Stimulated activated naive CD8-positive, alpha-beta T cell treated with anti-CD3 and anti-CD28 coated beads, Interleukin-15, amount 100 ng/mL, for 72 hours (primary cell): ENCODE data around the gene GPR35.
A peak's percentile ranks its signal among the peaks of the same experiment; 100 is the strongest.

Experiments used
- ATAC-seq: fragments of 150-1000 bp; cut with Tn5 transposase; 2 replicates; pipeline ENCODE4 v1.10.0; 2021; ENCODE audit warnings: mild to moderate bottlenecking, moderate library complexity
- DNase-seq, 2 donors: peaks; one replicate each; pipeline ENCODE4 v3.0.0; 2021 to 2022
- H3K27ac Mint-ChIP-seq, 2 donors: one replicate each; pipeline ENCODE4 v1.8.0; 2022; ENCODE audit warnings: mild to moderate bottlenecking in 2 of 2, mixed read lengths in 2 of 2, moderate library complexity in 2 of 2
- H3K27me3 Mint-ChIP-seq: one replicate; pipeline ENCODE4 v1.8.0; 2022; ENCODE audit warnings: mixed read lengths
- H3K4me1 Mint-ChIP-seq: one replicate; pipeline ENCODE4 v1.8.0; 2022; ENCODE audit warnings: mild to moderate bottlenecking, mixed read lengths
- H3K4me3 Mint-ChIP-seq, 2 donors: one replicate each; pipeline ENCODE4 v1.8.0; 2022; ENCODE audit warnings: mild to moderate bottlenecking in 2 of 2, mixed read lengths in 2 of 2, moderate library complexity in 1 of 2
- H3K9me3 Mint-ChIP-seq, 2 donors: one replicate each; pipeline ENCODE4 v1.8.0; 2022; ENCODE audit warnings: mixed read lengths in 2 of 2

GPR35 gene

GRCh38 chr2:240635998-240636547, 10.8 kb downstream of the GPR35 start:
- Mint-ChIP-seq H3K9me3 (peaks cover 13 to 40% of the 10 kb centered on the region in 2 donors), H3K27ac (no peak overlapping the region)

GRCh38 chr2:240636563-240637115, 11.4 kb downstream of the GPR35 start:
- H3K4me1 Mint-ChIP-seq = peaks cover 5% of the 10 kb centered on the region
- peak; percentile 6 for ATAC-seq

More at GRCh38 chr2:240635998-240636547, 10.8 kb downstream of the GPR35 start:
- no peak for DNase-seq
- ATAC-seq = peak; percentile 26
- no peak overlapping the region for H3K4me3 Mint-ChIP-seq
- H3K4me1 Mint-ChIP-seq = peaks cover 4% of the 10 kb centered on the region
- H3K27me3 Mint-ChIP-seq = no peaks in the 10 kb centered on the region

GRCh38 chr2:240637116-240637900, 12.0 kb downstream of the GPR35 start:
- Mint-ChIP-seq H3K27ac (no peak overlapping the region), H3K4me1 (peaks cover 5% of the 10 kb centered on the region), H3K4me3 (no peak overlapping the region), H3K27me3 (no peaks in the 10 kb centered on the region), H3K9me3 (peaks cover 13 to 32% of the 10 kb centered on the region in 2 donors)
- DNase-seq (no peak), ATAC-seq (peak; percentile 3)

More at GRCh38 chr2:240636563-240637115, 11.4 kb downstream of the GPR35 start:
- Mint-ChIP-seq H3K4me3 (no peak overlapping the region), H3K27ac (no peak overlapping the region), H3K27me3 (no peaks in the 10 kb centered on the region), H3K9me3 (peaks cover 13 to 38% of the 10 kb centered on the region in 2 donors)
- no peak for DNase-seq

GRCh38 chr2:240637901-240638345, 12.6 kb downstream of the GPR35 start:
- Mint-ChIP-seq H3K4me3 (no peak overlapping the region), H3K9me3 (peaks cover 8 to 26% of the 10 kb centered on the region in 2 donors), H3K27ac (no peak overlapping the region), H3K4me1 (peaks cover 5% of the 10 kb centered on the region), H3K27me3 (no peaks in the 10 kb centered on the region)
- DNase-seq = no peak
- ATAC-seq = no peak

GRCh38 chr2:240638512-240639160, 13.4 kb downstream of the GPR35 start:
- Mint-ChIP-seq H3K27me3 (no peaks in the 10 kb centered on the region), H3K4me3 (no peak overlapping the region), H3K4me1 (peaks cover 5% of the 10 kb centered on the region), H3K9me3 (peaks cover 1 to 19% of the 10 kb centered on the region in 2 donors), H3K27ac (peak overlapping the region in 1 of 2 donors; percentile 34)
- DNase-seq (no peak), ATAC-seq (no peak)

- Mint-ChIP-seq H3K27me3 (no peaks in the 10 kb centered on the region), H3K27ac (no peak overlapping the region), H3K4me1 (peaks cover 5% of the 10 kb centered on the region), H3K4me3 (no peak overlapping the region), H3K9me3 (peaks cover 0 to 9% of the 10 kb centered on the region in 2 donors)
- DNase-seq (no peak), ATAC-seq (no peak)
Observed at GRCh38 chr2:240639566-240639965, 14.3 kb downstream of the GPR35 start.

GRCh38 chr2:240640939-240641338, 15.7 kb downstream of the GPR35 start:
- no peaks in the 10 kb centered on the region for H3K27me3 Mint-ChIP-seq
- ATAC-seq = no peak
- H3K27ac Mint-ChIP-seq = no peak overlapping the region
- no peak for DNase-seq
- H3K9me3 Mint-ChIP-seq = no peaks in the 10 kb centered on the region
- no peak overlapping the region for H3K4me3 Mint-ChIP-seq
- H3K4me1 Mint-ChIP-seq = peaks cover 8% of the 10 kb centered on the region

- Mint-ChIP-seq H3K27ac (no peak overlapping the region), H3K27me3 (peaks cover 1% of the 10 kb centered on the region), H3K4me1 (peaks cover 14% of the 10 kb centered on the region), H3K9me3 (no peaks in the 10 kb centered on the region), H3K4me3 (no peak overlapping the region)
- DNase-seq (no peak), ATAC-seq (peak; percentile 36)
Observed at GRCh38 chr2:240642061-240642805, 17.0 kb downstream of the GPR35 start.

GRCh38 chr2:240642806-240643092, 17.5 kb downstream of the GPR35 start:
- no peak overlapping the region for H3K27ac Mint-ChIP-seq
- DNase-seq (no peak), ATAC-seq (no peak)
- peaks cover 6% of the 10 kb centered on the region for H3K27me3 Mint-ChIP-seq
- no peaks in the 10 kb centered on the region for H3K9me3 Mint-ChIP-seq
- peaks cover 14% of the 10 kb centered on the region for H3K4me1 Mint-ChIP-seq
- H3K4me3 Mint-ChIP-seq = no peak overlapping the region

GRCh38 chr2:240643093-240643810, 18.0 kb downstream of the GPR35 start:
- H3K27ac Mint-ChIP-seq = no peak overlapping the region
- ATAC-seq = no peak

GRCh38 chr2:240643811-240644150, 18.5 kb downstream of the GPR35 start:
- peak overlapping the region in 1 of 2 donors; percentile 8 for H3K27ac Mint-ChIP-seq
- no peak overlapping the region for H3K4me3 Mint-ChIP-seq
- ATAC-seq = no peak

More at GRCh38 chr2:240643093-240643810, 18.0 kb downstream of the GPR35 start:
- peaks cover 11% of the 10 kb centered on the region for H3K27me3 Mint-ChIP-seq
- H3K9me3 Mint-ChIP-seq = no peaks in the 10 kb centered on the region
- DNase-seq = no peak
- H3K4me3 Mint-ChIP-seq = no peak overlapping the region
- peaks cover 16% of the 10 kb centered on the region for H3K4me1 Mint-ChIP-seq

GRCh38 chr2:240644171-240644651, 18.9 kb downstream of the GPR35 start:
- H3K27ac Mint-ChIP-seq = peak overlapping the region in 1 of 2 donors; percentile 67
- no peaks in the 10 kb centered on the region for H3K9me3 Mint-ChIP-seq
- peaks cover 21% of the 10 kb centered on the region for H3K27me3 Mint-ChIP-seq
- no peak overlapping the region for H3K4me3 Mint-ChIP-seq
- peaks cover 23% of the 10 kb centered on the region for H3K4me1 Mint-ChIP-seq
- no peak for ATAC-seq
- DNase-seq = no peak

More at GRCh38 chr2:240643811-240644150, 18.5 kb downstream of the GPR35 start:
- no peaks in the 10 kb centered on the region for H3K9me3 Mint-ChIP-seq
- H3K27me3 Mint-ChIP-seq = peaks cover 16% of the 10 kb centered on the region
- no peak for DNase-seq
- H3K4me1 Mint-ChIP-seq = peaks cover 21% of the 10 kb centered on the region

- peaks cover 23% of the 10 kb centered on the region for H3K4me1 Mint-ChIP-seq
- no peak overlapping the region for H3K27ac Mint-ChIP-seq
- no peak overlapping the region for H3K4me3 Mint-ChIP-seq
- H3K9me3 Mint-ChIP-seq = no peaks in the 10 kb centered on the region
- H3K27me3 Mint-ChIP-seq = peaks cover 26% of the 10 kb centered on the region
- ATAC-seq = no peak
- DNase-seq = no peak
Observed at GRCh38 chr2:240644859-240645301, 19.6 kb downstream of the GPR35 start.

GRCh38 chr2:240645346-240645745, 20.1 kb downstream of the GPR35 start:
- H3K4me1 Mint-ChIP-seq = peaks cover 23% of the 10 kb centered on the region
- no peak overlapping the region for H3K27ac Mint-ChIP-seq
- no peak for DNase-seq
- H3K4me3 Mint-ChIP-seq = no peak overlapping the region
- ATAC-seq = no peak
- no peaks in the 10 kb centered on the region for H3K9me3 Mint-ChIP-seq
- H3K27me3 Mint-ChIP-seq = peaks cover 29% of the 10 kb centered on the region
